DMS79 treated with DMSO at 0.1 percent for 48 hours (cell line): Measurements from ENCODE around the gene MED17.
"Not testable (repeated sequence)": the region's sequence is repeated elsewhere in the genome, so short reads cannot be mapped to it uniquely, and the experiment has no call there.

Source experiments
- DNase-seq: peaks from one replicate; lab custom pipeline; 2025; lab: John Stamatoyannopoulos, UW

Gene MED17, protein sequence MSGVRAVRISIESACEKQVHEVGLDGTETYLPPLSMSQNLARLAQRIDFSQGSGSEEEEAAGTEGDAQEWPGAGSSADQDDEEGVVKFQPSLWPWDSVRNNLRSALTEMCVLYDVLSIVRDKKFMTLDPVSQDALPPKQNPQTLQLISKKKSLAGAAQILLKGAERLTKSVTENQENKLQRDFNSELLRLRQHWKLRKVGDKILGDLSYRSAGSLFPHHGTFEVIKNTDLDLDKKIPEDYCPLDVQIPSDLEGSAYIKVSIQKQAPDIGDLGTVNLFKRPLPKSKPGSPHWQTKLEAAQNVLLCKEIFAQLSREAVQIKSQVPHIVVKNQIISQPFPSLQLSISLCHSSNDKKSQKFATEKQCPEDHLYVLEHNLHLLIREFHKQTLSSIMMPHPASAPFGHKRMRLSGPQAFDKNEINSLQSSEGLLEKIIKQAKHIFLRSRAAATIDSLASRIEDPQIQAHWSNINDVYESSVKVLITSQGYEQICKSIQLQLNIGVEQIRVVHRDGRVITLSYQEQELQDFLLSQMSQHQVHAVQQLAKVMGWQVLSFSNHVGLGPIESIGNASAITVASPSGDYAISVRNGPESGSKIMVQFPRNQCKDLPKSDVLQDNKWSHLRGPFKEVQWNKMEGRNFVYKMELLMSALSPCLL

GRCh38 chr11:93784145-93784934 lies at the start of gene MED17:
Gene MED17 (plus strand): TSS chr11:93784282. CDS start chr11:93784514, 232 bp downstream.
- peak; percentile 95 for DNase-seq

- DNase-seq: no peak
Observed at GRCh38 chr11:93734427-93735222, 49.5 kb upstream of the MED17 start.

DNA sequence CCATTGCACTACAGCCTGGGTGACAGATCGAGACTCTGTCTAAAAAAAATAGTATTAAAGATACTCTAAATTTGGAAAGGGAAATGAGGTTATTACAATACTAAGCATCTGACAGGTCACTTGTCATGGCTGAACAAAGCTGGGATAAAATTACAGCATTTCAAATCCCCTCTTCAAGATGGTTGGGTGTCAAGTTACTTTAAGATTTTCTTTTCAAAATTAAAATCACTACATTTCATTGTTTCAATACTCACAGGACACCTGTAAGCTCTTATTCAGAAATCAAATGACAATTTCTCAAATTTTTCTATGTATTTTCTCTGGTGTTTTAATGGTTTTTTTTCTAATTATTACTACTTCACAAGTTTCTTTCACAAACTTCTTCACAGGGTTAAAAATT lies 48.5 kb upstream of the MED17 start:
- DNase-seq: no peak

GRCh38 chr11:93736129-93736528 lies 48.0 kb upstream of the MED17 start:
- no peak for DNase-seq

DNA sequence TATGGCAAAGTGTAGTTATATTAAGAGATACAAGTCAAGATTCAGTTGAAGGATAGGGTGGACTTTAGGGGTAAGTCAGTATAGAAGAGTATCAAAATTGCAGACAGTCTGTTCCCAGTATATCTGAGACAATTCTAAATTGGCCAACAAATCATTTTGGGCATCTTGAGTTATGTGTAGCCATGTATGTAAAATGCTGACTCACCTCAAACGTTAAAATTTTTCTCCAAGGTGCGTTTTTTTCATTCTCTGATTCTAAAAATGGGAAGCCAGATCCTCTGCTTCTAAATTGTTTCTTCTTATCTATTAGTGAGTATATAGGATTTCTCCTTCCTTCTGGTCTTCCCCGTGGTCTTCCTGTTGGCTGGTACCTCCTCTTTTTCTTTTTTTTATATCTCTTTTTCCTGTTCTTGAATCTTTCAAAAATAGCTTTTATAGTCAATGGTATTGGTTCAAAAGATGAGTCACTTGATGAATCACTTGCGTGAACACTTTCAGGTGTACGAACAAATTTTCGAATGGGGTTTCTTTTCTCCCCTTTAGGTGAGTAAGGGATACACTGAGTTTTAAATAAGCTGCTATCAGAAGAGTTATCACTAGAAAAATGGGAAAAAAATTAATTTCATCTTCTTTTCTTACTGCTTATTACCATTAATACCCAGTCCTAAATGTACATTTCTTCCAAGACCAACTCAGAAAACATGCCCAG lies 46.0 kb upstream of the MED17 start:
- no peak for DNase-seq

GRCh38 chr11:93738647-93739081 lies 45.4 kb upstream of the MED17 start:
- peak; percentile 13 for DNase-seq

GRCh38 chr11:93740031-93740729 lies 43.9 kb upstream of the MED17 start:
- peak; percentile 43 for DNase-seq

DNA sequence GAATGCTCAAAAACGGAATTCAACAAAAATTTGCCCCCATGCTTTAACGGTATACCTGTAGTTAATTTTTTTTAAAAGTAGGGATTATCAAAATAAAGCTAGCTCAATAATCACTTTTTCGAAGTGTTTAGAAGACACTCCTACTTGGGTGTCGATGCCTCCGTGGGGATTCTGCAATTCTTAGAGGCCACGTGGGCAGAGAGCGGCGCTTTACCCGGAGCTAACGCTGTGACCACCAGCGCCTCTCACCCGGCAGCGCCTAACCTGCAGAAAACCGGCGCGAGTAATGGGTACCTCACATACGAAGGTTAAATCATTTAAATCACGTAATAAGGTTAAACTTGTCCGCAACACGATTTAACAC lies 43.4 kb upstream of the MED17 start:
- peak; percentile 73 for DNase-seq

- DNase-seq: peak; percentile 99
Observed at GRCh38 chr11:93741094-93741881, 42.8 kb upstream of the MED17 start, which contains the start of the genes C11orf54 and TAF1D. Gene C11orf54 (plus strand): TSS chr11:93741672. CDS start chr11:93747394, 5,722 bp downstream. Gene TAF1D (minus strand): TSS chr11:93741495. CDS start chr11:93739304, 2,191 bp downstream.

GRCh38 chr11:93741882-93742226 lies 42.2 kb upstream of the MED17 start:
- peak; percentile 84 for DNase-seq

- DNase-seq: no peak
Observed at GRCh38 chr11:93743291-93743690, 40.8 kb upstream of the MED17 start.

DNA sequence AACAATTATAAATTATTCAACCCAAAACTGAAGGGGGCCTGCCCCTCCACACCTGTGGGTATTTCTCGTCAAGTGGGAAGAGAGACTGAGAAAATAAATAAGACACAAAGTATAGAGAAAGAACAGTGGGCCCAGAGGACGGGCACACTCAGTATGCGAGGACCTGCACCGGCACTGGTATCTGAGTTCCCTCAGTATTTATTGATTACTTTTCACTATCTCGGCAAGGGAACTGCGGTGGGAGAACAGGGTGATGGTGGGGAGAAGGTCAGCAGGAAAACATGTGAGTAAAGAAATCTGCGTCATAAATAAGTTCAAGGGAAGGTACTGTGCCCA lies 39.4 kb upstream of the MED17 start:
- DNase-seq: no peak

DNA sequence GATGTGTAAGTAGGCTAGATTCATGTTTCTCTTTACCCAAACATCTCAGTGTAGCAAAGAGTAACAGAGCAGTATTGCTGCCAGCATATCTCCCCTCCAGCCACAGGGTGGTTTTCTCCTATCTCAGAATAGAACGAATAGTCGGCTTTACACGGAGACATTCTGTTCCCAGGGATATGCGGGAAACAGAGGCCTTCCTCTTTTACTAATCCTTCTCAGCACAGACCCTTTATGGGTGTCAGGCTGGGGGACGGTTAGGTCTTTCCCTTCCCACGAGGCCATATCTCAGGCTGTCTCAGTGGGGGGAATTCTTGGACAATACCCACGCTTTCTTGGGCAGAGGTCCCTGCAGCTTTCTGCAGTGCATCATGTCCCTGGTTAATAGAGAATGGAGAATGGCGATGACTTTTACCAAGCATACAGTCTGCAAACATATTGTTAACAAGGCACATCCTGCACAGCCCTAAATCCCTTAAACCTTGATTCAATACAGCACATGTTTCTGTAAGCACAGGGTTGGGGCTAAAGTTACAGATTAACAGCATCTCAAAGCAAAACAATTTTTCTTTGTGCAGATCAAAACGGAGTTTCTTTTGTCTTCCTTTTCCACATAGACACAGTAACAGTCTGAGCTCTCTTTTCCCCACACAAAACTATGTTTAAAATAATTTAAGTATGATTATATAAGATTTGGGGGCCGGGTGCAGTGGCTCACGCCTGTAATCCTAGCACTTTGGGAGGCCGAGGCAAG lies 38.9 kb upstream of the MED17 start:
- DNase-seq: not testable (repeated sequence)

GRCh38 chr11:93746101-93746500 lies 38.0 kb upstream of the MED17 start:
- DNase-seq: no peak

GRCh38 chr11:93747122-93747521 lies 37.0 kb upstream of the MED17 start:
- no peak for DNase-seq

DNA sequence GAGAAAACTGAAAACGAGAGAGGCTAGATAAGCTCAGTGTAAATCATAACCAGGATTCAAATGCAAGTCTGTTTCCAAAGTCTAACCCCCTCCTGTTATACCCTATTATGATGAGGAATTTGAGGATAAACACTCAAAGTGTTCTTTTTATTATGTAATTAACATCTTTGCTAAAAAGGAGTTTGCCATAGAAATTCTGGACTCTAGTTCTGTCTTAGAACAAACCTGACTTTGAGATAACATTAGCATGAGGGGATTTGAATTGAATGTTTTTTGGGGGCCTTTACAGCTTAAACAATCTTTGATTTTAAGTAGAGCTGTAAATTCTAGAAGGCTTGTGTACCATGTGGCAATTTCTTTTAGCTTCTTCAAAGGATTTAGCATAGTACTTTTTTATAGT lies 33.1 kb upstream of the MED17 start:
- DNase-seq: no peak

- DNase-seq: no peak
Observed at GRCh38 chr11:93753241-93753640, 30.8 kb upstream of the MED17 start.

DNA sequence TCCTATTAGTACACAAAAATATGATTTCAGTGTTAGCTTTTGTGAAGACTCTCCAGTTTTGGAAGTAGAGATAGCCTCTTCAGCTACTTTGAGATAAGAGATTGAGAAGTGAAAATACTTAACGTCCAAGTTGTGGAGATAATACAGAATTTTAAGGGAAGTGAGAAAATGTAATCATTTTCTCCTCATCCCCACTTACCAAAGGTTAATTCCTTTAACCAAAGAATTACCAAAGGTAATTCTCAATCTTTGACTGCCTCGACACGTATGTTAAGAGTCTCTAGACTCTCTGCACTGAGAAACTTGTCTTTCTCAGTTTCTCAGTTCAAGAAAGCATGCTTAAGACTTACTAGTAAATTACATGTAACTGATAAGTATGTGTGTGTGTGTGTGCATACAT lies 27.3 kb upstream of the MED17 start:
- no peak for DNase-seq

DNA sequence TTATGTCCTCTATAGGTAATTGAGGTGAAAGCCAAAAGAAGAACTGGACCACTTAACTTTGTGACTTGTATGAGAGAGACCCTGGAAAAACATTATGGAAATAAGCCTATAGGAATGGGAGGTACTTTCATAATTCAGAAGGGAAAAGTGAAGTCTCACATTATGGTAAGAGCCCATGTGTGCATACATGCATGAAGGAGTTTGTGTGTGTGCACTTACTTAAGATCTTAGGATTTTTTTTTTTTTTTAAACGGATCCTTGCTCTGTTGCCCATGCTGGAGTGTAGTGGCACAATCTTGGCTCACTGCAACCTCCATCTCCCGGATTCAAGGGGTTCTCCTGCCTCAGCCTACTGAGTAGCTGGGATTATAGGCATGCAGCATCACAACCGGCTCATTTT lies 26.8 kb upstream of the MED17 start:
- no peak for DNase-seq
